ENCODE measurements around the gene DPP9. TPM values are rescaled to one million over a fixed set of nuclear protein-coding genes. Genes with fewer than 3 reads are reported as not detected.

Gene DPP9
- total RNA-seq, 1 experiment from 2014 or later = 129 TPM

DNA sequence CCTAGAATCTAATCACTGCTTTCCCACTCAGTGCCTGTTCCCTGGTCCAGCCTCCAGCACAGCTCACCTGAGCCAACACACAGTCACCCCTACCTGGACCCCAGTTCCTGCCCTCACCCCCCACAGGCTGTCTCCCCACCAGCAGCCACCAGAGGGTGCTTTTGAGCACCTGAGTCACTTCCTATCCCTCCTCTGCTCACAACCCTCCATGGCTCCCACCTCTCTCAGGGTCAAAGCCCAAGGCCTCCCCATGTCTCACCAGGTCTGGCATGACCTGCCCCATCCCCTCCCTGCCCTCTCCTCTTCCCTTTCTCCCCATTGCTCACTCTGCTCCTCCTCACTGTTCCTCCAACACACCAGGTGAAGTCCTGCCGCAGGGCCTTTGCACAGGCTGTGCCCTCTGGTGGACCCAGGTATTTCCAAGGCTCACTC lies 7.1 kb upstream of the DPP9 start:
- Histone ChIP-seq H3K9me2 (replicated peaks; ENCODE audit: low read length) (no peaks in the 10 kb centered on the region), H3K79me2 (ENCODE audit: low read length) (no peaks in the 10 kb centered on the region), H4K20me1 (ENCODE audit: low read length) (no peaks in the 10 kb centered on the region), H3K27ac (ENCODE audit: low read length) (no peak overlapping the region), H3K36me3 (ENCODE audit: low read depth, low read length) (no peaks in the 10 kb centered on the region), H3K4me2 (ENCODE audit: low read length) (no peak overlapping the region), H3K4me3 (ENCODE audit: low read length) (no peak overlapping the region), H3K4me1 (ENCODE audit: insufficient read depth, low read length) (no peaks in the 10 kb centered on the region), H2AFZ (ENCODE audit: low read length) (no peak overlapping the region), H3F3A (ENCODE audit: low read length, unreplicated experiment) (no peaks in the 10 kb centered on the region), H3K9me3 (ENCODE audit: low read length) (no peaks in the 10 kb centered on the region), H3K27me3 (ENCODE audit: low read length) (no peaks in the 10 kb centered on the region), H3K9ac (ENCODE audit: low read length) (no peak overlapping the region)
- ATAC-seq (peak; percentile 23), DNase-seq (peak; percentile 53)
- CTCF ChIA-PET = interaction anchor here (3.3 kb wide), 1 partner anchor 60 kb away, joined by 34 read pairs; the partner anchor contains the start of gene FEM1A
- TF ChIP-seq EZH2 (IDR thresholded peaks at IDR 0.05; ENCODE audit: low read length, unreplicated experiment) = no peak
- TF ChIP-seq, protein P1, sequence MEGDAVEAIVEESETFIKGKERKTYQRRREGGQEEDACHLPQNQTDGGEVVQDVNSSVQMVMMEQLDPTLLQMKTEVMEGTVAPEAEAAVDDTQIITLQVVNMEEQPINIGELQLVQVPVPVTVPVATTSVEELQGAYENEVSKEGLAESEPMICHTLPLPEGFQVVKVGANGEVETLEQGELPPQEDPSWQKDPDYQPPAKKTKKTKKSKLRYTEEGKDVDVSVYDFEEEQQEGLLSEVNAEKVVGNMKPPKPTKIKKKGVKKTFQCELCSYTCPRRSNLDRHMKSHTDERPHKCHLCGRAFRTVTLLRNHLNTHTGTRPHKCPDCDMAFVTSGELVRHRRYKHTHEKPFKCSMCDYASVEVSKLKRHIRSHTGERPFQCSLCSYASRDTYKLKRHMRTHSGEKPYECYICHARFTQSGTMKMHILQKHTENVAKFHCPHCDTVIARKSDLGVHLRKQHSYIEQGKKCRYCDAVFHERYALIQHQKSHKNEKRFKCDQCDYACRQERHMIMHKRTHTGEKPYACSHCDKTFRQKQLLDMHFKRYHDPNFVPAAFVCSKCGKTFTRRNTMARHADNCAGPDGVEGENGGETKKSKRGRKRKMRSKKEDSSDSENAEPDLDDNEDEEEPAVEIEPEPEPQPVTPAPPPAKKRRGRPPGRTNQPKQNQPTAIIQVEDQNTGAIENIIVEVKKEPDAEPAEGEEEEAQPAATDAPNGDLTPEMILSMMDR (conservative IDR thresholded peaks at IDR 0.05; ENCODE audit: low read depth, low read length) = peak; percentile 61
- POLR2A ChIA-PET (ENCODE audit: unreplicated experiment) = no interaction called here
- no TSS peak for BruUV-seq (replicated peaks)
- intact Hi-C loops (cut with micrococcal nuclease) = no loop called here

- CTCF ChIA-PET = interaction anchor here (1.6 kb wide), 1 partner anchor 62 kb away, joined by 5 read pairs; the partner anchor contains the start of gene FEM1A
- Histone ChIP-seq H2AFZ (ENCODE audit: low read length) (no peak overlapping the region), H3K36me3 (ENCODE audit: low read depth, low read length) (no peaks in the 10 kb centered on the region), H4K20me1 (ENCODE audit: low read length) (no peaks in the 10 kb centered on the region), H3K9me3 (ENCODE audit: low read length) (no peaks in the 10 kb centered on the region), H3K4me3 (ENCODE audit: low read length) (no peak overlapping the region), H3K4me1 (ENCODE audit: insufficient read depth, low read length) (no peaks in the 10 kb centered on the region), H3K27me3 (ENCODE audit: low read length) (no peaks in the 10 kb centered on the region), H3K79me2 (ENCODE audit: low read length) (no peaks in the 10 kb centered on the region), H3K4me2 (ENCODE audit: low read length) (no peak overlapping the region), H3K27ac (ENCODE audit: low read length) (no peak overlapping the region), H3F3A (ENCODE audit: low read length, unreplicated experiment) (no peaks in the 10 kb centered on the region), H3K9me2 (replicated peaks; ENCODE audit: low read length) (no peaks in the 10 kb centered on the region), H3K9ac (ENCODE audit: low read length) (no peak overlapping the region)
- intact Hi-C loops (cut with micrococcal nuclease) = no loop called here
- DNase-seq (no peak), ATAC-seq (no peak)
- TF ChIP-seq EZH2phosphoT487 (IDR thresholded peaks at IDR 0.05; ENCODE audit: borderline replicate concordance, low read length) (no peak), EZH2 (IDR thresholded peaks at IDR 0.05; ENCODE audit: low read length, unreplicated experiment) (no peak)
- TF ChIP-seq, protein P1 (conservative IDR thresholded peaks at IDR 0.05; ENCODE audit: low read depth, low read length) = no peak
- POLR2A ChIA-PET (ENCODE audit: unreplicated experiment) = no interaction called here
- BruUV-seq (replicated peaks) = no TSS peak
Measured at GRCh38 chr19:4728871-4729270, 5.2 kb upstream of the DPP9 start.

GRCh38 chr19:4722671-4723594 lies 709 bp downstream of the DPP9 start:
- peaks cover 43% of the 10 kb centered on the region for H3K79me2 ChIP-seq (ENCODE audit: low read length)
- DNase-seq (peak; percentile 42), ATAC-seq (peak; percentile 2)
- no peaks in the 10 kb centered on the region for H3K9me3 ChIP-seq (ENCODE audit: low read length)
- H3K4me1 ChIP-seq (ENCODE audit: insufficient read depth, low read length) = peaks cover 24% of the 10 kb centered on the region
- H2AFZ ChIP-seq (ENCODE audit: low read length) = peak overlapping the region; percentile 78
- TF ChIP-seq EZH2 (IDR thresholded peaks at IDR 0.05; ENCODE audit: low read length, unreplicated experiment) = no peak
- ChIA-PET CTCF (no interaction called here), POLR2A (ENCODE audit: unreplicated experiment) (interaction anchor here (0.6 kb wide), 1 partner anchor 90 kb away, joined by 4 read pairs; no protein-coding TSS in a partner anchor)
- H3K4me3 ChIP-seq (ENCODE audit: low read length) = peak overlapping the region; percentile 99
- no peaks in the 10 kb centered on the region for H3K27me3 ChIP-seq (ENCODE audit: low read length)
- H3K36me3 ChIP-seq (ENCODE audit: low read depth, low read length) = peaks cover 26% of the 10 kb centered on the region; the same call in 1 of the 2 replicates
- peak overlapping the region; percentile 97 for H3K9ac ChIP-seq (ENCODE audit: low read length)
- no peaks in the 10 kb centered on the region for H3F3A ChIP-seq (ENCODE audit: low read length, unreplicated experiment)
- no TSS peak for BruUV-seq (replicated peaks)
- no peaks in the 10 kb centered on the region for H4K20me1 ChIP-seq (ENCODE audit: low read length)
- peak overlapping the region; percentile 98 for H3K4me2 ChIP-seq (ENCODE audit: low read length)
- intact Hi-C loops (cut with micrococcal nuclease) = loop anchor here (5.0 kb wide), 1 partner anchor 51 kb away; the partner anchor contains the start of gene MYDGF
- no peaks in the 10 kb centered on the region for H3K9me2 ChIP-seq (replicated peaks; ENCODE audit: low read length)
- peak overlapping the region; percentile 76 for H3K27ac ChIP-seq (ENCODE audit: low read length)
